ENCODE data around the gene ENO3. TPM values are rescaled to one million over a fixed set of nuclear protein-coding genes. Genes with fewer than 3 reads are reported as not detected.
A peak's percentile ranks its signal among the peaks of the same experiment; 100 is the strongest.

The ENO3 gene
- total RNA-seq (1,000 to 10,000 TPM in 2 of 9 donors, 100 to 1,000 TPM in 7; 383 to 1,354 (median 668) TPM), polyA plus RNA-seq (1,000 to 10,000 TPM in 1 of 2 donors, 100 to 1,000 TPM in 1; 253 to 1,459 TPM)
- long read RNA-seq, donor 1, transcript ENO3-216 (3 exons, 726 nt), result minor isoform, 12 of 2,963 reads
- long read RNA-seq, donor 1, transcript ENO3-206 (10 exons, 1,322 nt), result minor isoform, 11 of 2,963 reads
- long read RNA-seq, donor 1, transcript ENO3-201 (12 exons, 1,521 nt), result major isoform, 446 of 2,963 reads
- long read RNA-seq, donor 1, transcript ENO3-202 (11 exons, 1,448 nt), result minor isoform, 29 of 2,963 reads
- long read RNA-seq, donor 1, partial matches to known transcripts, result 149 of 2,963 reads
- long read RNA-seq, donor 1, other reads (novel, unspliced or antisense), result 2,310 of 2,963 reads
- long read RNA-seq, donor 2, transcript ENO3-201 (12 exons, 1,521 nt), result major isoform, 1,338 of 7,859 reads
- long read RNA-seq, donor 2, transcript ENO3-206 (10 exons, 1,322 nt), result minor isoform, 27 of 7,859 reads
- long read RNA-seq, donor 2, transcript ENO3-202 (11 exons, 1,448 nt), result minor isoform, 40 of 7,859 reads
- long read RNA-seq, donor 2, partial matches to known transcripts, result 198 of 7,859 reads
- long read RNA-seq, donor 2, other reads (novel, unspliced or antisense), result 6,250 of 7,859 reads
- long read RNA-seq, donor 3, transcript ENO3-202 (11 exons, 1,448 nt), result minor isoform, 5 of 557 reads
- long read RNA-seq, donor 3, transcript ENO3-201 (12 exons, 1,521 nt), result major isoform, 111 of 557 reads
- long read RNA-seq, donor 3, partial matches to known transcripts, result 30 of 557 reads
- long read RNA-seq, donor 3, other reads (novel, unspliced or antisense), result 408 of 557 reads

GRCh38 chr17:4950746-4951204, at the start of gene ENO3:
ENO3 (plus strand) TSS chr17:4951119; CDS start chr17:4951830, 711 bp downstream.
- Histone ChIP-seq H3K27ac (peak within 1 kb of the TSS; percentile 96 to 100 (median 99)), H3K4me3 (peak within 1 kb of the TSS; percentile 42 to 100 (median 98)), H3K36me3 (peaks cover 0 to 19% (median 11%) of the 10 kb centered on the region in 9 donors), H3K4me1 (peaks cover 2 to 63% (median 28%) of the 10 kb centered on the region in 12 donors), H3K27me3 (no peaks in the 10 kb centered on the region), H3K9me3 (no peaks in the 10 kb centered on the region)
- TF ChIP-seq POLR2A (IDR thresholded peaks at IDR 0.05) (no peak), CTCF (IDR thresholded peaks at IDR 0.05) (no peak)
- intact Hi-C loops (cut with DNase I), result loop anchor here in 3 of 10 donors (1.0 to 2.0 kb wide), 3 partner anchors 16 to 18 kb away; partner anchors contain the start of gene SPAG7 (in 2 of the 3)
- 32 to 41% (median 35%) methylated on average over 7 of the region's 7 CpGs for WGBS, 4 donors
- ATAC-seq (peak in 3 of 4 donors; percentile 2 to 19 (median 9)), DNase-seq (peak in 4 of 5 donors; percentile 61 to 77 (median 72))

- peaks cover 0 to 8% (median 5%) of the 10 kb centered on the region in 9 donors for H3K36me3 ChIP-seq
- ATAC-seq, result peak; percentile 9 to 75 (median 30)
- peaks cover 0 to 32% (median 11%) of the 10 kb centered on the region in 9 donors for H3K27me3 ChIP-seq
- WGBS, 4 donors, result 37 to 57% (median 49%) methylated on average over 34 to 48 of the region's 48 CpGs
- DNase-seq, result peak in 4 of 5 donors; percentile 58 to 88 (median 66)
- peak overlapping the region in 7 of 12 donors; percentile 33 to 78 (median 63) for H3K27ac ChIP-seq
- TF ChIP-seq POLR2A (IDR thresholded peaks at IDR 0.05) (no peak), CTCF (IDR thresholded peaks at IDR 0.05) (no peak)
- H3K9me3 ChIP-seq, result no peaks in the 10 kb centered on the region
- H3K4me3 ChIP-seq, result peak overlapping the region in 8 of 12 donors; percentile 28 to 66 (median 60)
- H3K4me1 ChIP-seq, result peaks cover 0 to 42% (median 21%) of the 10 kb centered on the region in 12 donors
- intact Hi-C loops (cut with DNase I), result loop anchor here in 2 of 10 donors (10.0 kb wide), 1 partner anchor 163 kb away; no protein-coding TSS in a partner anchor
Observed at GRCh38 chr17:4901648-4902344, 49.1 kb upstream of the ENO3 start.

DNA sequence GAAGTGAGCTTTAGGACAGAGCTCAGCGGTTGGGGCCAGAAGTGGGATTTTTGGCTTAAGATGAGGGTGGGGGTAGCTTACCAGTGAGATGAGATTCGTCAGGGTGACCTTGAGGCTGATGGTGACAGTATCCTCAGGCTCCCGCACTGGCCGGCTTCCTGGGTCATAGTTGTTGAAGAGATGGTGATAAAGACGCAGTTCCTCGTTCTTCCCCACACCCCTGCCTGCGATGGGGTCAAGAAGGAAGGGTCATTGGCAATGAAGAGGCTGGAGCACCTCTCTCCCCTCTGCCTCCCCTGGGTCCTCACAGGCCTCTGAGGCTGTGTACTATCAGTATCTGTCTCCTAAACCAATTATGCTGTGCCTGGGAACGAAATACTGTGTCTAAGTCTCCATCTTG, 48.4 kb upstream of the ENO3 start:
- TF ChIP-seq POLR2A (IDR thresholded peaks at IDR 0.05), result no peak
- no peak for TF ChIP-seq CTCF (IDR thresholded peaks at IDR 0.05)
- Histone ChIP-seq H3K27me3 (peaks cover 0 to 32% (median 11%) of the 10 kb centered on the region in 9 donors), H3K36me3 (peaks cover 0 to under 1% (median 0%) of the 10 kb centered on the region in 9 donors)

More for the DNA sequence above, 48.4 kb upstream of the ENO3 start:
- DNase-seq (no peak), ATAC-seq (no peak)
- H3K27ac ChIP-seq, result peak overlapping the region in 5 of 12 donors; percentile 62 to 77 (median 63)
- H3K9me3 ChIP-seq, result no peaks in the 10 kb centered on the region
- WGBS, 4 donors, result 53 to 70% (median 62%) methylated on average over 8 of the region's 8 CpGs
- H3K4me3 ChIP-seq, result no peak overlapping the region
- intact Hi-C loops (cut with DNase I), result loop anchor here in 2 of 10 donors (10.0 kb wide), 1 partner anchor 162 kb away; no protein-coding TSS in a partner anchor
- peaks cover 0 to 42% (median 21%) of the 10 kb centered on the region in 12 donors for H3K4me1 ChIP-seq
